Measurements from ENCODE around the gene C9orf43. TPM values are rescaled to one million over a fixed set of nuclear protein-coding genes. Genes with fewer than 3 reads are reported as not detected.

C9orf43 gene
- total and polyA plus RNA-seq, 10 of the 15 experiments (the other 5 are each of a cell fraction or from before 2014, with no cell fraction given), result 0.08 to 0.79 (median 0.55) TPM

DNA sequence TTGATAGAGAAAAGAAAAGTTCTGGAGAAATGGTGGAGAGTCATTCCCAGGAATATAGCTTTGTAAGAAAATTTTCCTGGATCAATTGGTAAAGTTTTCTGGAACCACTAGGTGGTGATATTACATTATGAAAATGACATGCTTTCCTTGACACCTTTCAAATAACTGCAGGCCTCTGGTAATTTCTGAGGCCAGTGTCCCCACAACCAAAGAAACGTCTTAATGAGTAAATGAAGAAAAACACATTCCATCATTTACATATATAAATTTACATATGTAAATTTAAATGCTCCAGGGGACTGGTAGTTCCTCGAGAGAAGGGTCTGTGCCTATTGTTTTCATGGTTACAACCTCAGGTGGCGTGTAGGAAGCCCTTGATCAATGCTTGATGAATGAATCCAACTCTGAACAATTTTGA is 35.8 kb downstream of the C9orf43 start (continued):
- TF ChIP-seq, protein P1, sequence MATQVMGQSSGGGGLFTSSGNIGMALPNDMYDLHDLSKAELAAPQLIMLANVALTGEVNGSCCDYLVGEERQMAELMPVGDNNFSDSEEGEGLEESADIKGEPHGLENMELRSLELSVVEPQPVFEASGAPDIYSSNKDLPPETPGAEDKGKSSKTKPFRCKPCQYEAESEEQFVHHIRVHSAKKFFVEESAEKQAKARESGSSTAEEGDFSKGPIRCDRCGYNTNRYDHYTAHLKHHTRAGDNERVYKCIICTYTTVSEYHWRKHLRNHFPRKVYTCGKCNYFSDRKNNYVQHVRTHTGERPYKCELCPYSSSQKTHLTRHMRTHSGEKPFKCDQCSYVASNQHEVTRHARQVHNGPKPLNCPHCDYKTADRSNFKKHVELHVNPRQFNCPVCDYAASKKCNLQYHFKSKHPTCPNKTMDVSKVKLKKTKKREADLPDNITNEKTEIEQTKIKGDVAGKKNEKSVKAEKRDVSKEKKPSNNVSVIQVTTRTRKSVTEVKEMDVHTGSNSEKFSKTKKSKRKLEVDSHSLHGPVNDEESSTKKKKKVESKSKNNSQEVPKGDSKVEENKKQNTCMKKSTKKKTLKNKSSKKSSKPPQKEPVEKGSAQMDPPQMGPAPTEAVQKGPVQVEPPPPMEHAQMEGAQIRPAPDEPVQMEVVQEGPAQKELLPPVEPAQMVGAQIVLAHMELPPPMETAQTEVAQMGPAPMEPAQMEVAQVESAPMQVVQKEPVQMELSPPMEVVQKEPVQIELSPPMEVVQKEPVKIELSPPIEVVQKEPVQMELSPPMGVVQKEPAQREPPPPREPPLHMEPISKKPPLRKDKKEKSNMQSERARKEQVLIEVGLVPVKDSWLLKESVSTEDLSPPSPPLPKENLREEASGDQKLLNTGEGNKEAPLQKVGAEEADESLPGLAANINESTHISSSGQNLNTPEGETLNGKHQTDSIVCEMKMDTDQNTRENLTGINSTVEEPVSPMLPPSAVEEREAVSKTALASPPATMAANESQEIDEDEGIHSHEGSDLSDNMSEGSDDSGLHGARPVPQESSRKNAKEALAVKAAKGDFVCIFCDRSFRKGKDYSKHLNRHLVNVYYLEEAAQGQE (IDR thresholded peaks at IDR 0.05; ENCODE audit: low read depth, low read length), result no peak
- TF ChIP-seq ZSCAN29 (IDR thresholded peaks at IDR 0.05) (no peak), NR2C1 (IDR thresholded peaks at IDR 0.05) (no peak), CREM (IDR thresholded peaks at IDR 0.05; ENCODE audit: low read depth) (no peak), BRCA1 (IDR thresholded peaks at IDR 0.05; ENCODE audit: low read depth, low read length) (no peak), CEBPB (IDR thresholded peaks at IDR 0.05; ENCODE audit: borderline replicate concordance in 1 of 2, low read depth in 2 of 2, low read length in 2 of 2) (no peak), TCF7 (IDR thresholded peaks at IDR 0.05; ENCODE audit: borderline replicate concordance) (no peak), YY1 (IDR thresholded peaks at IDR 0.05; ENCODE audit: low read depth, low read length) (no peak), RAD21 (IDR thresholded peaks at IDR 0.05; ENCODE audit: insufficient read depth, low read depth, low read length) (peak; percentile 81)
- TF ChIP-seq, protein P2, sequence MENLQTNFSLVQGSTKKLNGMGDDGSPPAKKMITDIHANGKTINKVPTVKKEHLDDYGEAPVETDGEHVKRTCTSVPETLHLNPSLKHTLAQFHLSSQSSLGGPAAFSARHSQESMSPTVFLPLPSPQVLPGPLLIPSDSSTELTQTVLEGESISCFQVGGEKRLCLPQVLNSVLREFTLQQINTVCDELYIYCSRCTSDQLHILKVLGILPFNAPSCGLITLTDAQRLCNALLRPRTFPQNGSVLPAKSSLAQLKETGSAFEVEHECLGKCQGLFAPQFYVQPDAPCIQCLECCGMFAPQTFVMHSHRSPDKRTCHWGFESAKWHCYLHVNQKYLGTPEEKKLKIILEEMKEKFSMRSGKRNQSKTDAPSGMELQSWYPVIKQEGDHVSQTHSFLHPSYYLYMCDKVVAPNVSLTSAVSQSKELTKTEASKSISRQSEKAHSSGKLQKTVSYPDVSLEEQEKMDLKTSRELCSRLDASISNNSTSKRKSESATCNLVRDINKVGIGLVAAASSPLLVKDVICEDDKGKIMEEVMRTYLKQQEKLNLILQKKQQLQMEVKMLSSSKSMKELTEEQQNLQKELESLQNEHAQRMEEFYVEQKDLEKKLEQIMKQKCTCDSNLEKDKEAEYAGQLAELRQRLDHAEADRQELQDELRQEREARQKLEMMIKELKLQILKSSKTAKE (IDR thresholded peaks at IDR 0.05; ENCODE audit: low read depth, poor library complexity, severe bottlenecking), result peak; percentile 24
- TF ChIP-seq, protein P3, sequence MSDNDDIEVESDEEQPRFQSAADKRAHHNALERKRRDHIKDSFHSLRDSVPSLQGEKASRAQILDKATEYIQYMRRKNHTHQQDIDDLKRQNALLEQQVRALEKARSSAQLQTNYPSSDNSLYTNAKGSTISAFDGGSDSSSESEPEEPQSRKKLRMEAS (IDR thresholded peaks at IDR 0.05; ENCODE audit: low read depth, low read length), result no peak
- TF ChIP-seq, protein P4, sequence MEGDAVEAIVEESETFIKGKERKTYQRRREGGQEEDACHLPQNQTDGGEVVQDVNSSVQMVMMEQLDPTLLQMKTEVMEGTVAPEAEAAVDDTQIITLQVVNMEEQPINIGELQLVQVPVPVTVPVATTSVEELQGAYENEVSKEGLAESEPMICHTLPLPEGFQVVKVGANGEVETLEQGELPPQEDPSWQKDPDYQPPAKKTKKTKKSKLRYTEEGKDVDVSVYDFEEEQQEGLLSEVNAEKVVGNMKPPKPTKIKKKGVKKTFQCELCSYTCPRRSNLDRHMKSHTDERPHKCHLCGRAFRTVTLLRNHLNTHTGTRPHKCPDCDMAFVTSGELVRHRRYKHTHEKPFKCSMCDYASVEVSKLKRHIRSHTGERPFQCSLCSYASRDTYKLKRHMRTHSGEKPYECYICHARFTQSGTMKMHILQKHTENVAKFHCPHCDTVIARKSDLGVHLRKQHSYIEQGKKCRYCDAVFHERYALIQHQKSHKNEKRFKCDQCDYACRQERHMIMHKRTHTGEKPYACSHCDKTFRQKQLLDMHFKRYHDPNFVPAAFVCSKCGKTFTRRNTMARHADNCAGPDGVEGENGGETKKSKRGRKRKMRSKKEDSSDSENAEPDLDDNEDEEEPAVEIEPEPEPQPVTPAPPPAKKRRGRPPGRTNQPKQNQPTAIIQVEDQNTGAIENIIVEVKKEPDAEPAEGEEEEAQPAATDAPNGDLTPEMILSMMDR (IDR thresholded peaks at IDR 0.05 in 2 of 3, conservative IDR thresholded peaks at IDR 0.05 in 1 of 3; ENCODE audit: control insufficient read depth in 2 of 3, extremely low read depth in 1 of 3, insufficient read depth in 1 of 3, low read depth in 3 of 3, low read length in 3 of 3), result peak; percentile 42 to 69 (median 50); a peak in 5 of 6 replicates
